Neuronal stem cell (in vitro differentiated cells): ENCODE results near the gene PPP2R5C.

Experiments
- DNase-seq: peaks from one replicate; pipeline ENCODE4 v3.0.0-alpha.2; 2013; ENCODE audit warnings: low spot score
- H2AFZ ChIP-seq: one replicate; pipeline ENCODE4 v1.6.1; 2013; ENCODE audit warnings: mild to moderate bottlenecking, low read length, inconsistent platforms
- H2AK5ac ChIP-seq: 2 replicates; pipeline ENCODE4 v1.6.1; 2013; ENCODE audit warnings: low read depth, mild to moderate bottlenecking, inconsistent platforms, low read length, moderate library complexity, mixed read lengths
- H2BK120ac ChIP-seq: 2 replicates; pipeline ENCODE4 v1.6.1; 2013; ENCODE audit warnings: low read depth, mild to moderate bottlenecking, inconsistent platforms, low read length, moderate library complexity, mixed read lengths
- H2BK12ac ChIP-seq: one replicate; pipeline ENCODE4 v1.6.1; 2013; ENCODE audit warnings: low read length, inconsistent platforms
- H2BK15ac ChIP-seq: 2 replicates; pipeline ENCODE4 v1.6.1; 2013; ENCODE audit warnings: mild to moderate bottlenecking, low read length, inconsistent platforms, mixed read lengths
- H2BK5ac ChIP-seq: one replicate; pipeline ENCODE4 v1.6.1; 2013; ENCODE audit warnings: inconsistent platforms, mild to moderate bottlenecking, low read length, moderate library complexity
- H3K14ac ChIP-seq: one replicate; pipeline ENCODE4 v1.6.1; 2013; ENCODE audit warnings: low read length, inconsistent platforms
- H3K18ac ChIP-seq: 2 replicates; pipeline ENCODE4 v1.6.1; 2013; ENCODE audit warnings: low read length, inconsistent platforms
- H3K23ac ChIP-seq: 2 replicates; pipeline ENCODE4 v1.6.1; 2013; ENCODE audit warnings: low read depth, mild to moderate bottlenecking, mixed read lengths, low read length, inconsistent platforms; ENCODE audit not compliant: poor library complexity
- H3K27ac ChIP-seq: replicated peaks from 3 replicates; pipeline ENCODE4 v1.5.1; 2013; ENCODE audit warnings: low read length, inconsistent platforms
- H3K27me3 ChIP-seq, 3 experiments: 2 replicates each; pipeline ENCODE4 v1.6.1; 2013; ENCODE audit warnings: low read length in 3 of 3, mild to moderate bottlenecking in 2 of 3, inconsistent platforms in 1 of 3, low read depth in 1 of 3, mixed read lengths in 1 of 3, moderate library complexity in 1 of 3; ENCODE audit not compliant: control insufficient read depth in 3 of 3, insufficient read depth in 3 of 3
- H3K36me3 ChIP-seq, 2 donors: replicated peaks in 1 of 2; 2 replicates each; pipeline ENCODE4 v1.6.1; 2013; ENCODE audit warnings: low read length in 2 of 2; ENCODE audit not compliant: control insufficient read depth in 2 of 2, insufficient read depth in 2 of 2
- H3K4ac ChIP-seq: 2 replicates; pipeline ENCODE4 v1.6.1; 2013; ENCODE audit warnings: inconsistent platforms, mild to moderate bottlenecking, low read length, moderate library complexity
- H3K4me1 ChIP-seq, 2 donors: 1 replicate in 1 of 2; 2 replicates in 1 of 2; pipeline ENCODE4 v1.6.1; 2013; ENCODE audit warnings: low read length in 2 of 2, low read depth in 1 of 2; ENCODE audit not compliant: control insufficient read depth in 2 of 2, insufficient read depth in 1 of 2
- H3K4me2 ChIP-seq: one replicate; pipeline ENCODE4 v1.6.1; 2013; ENCODE audit warnings: mild to moderate bottlenecking, low read length, inconsistent platforms; ENCODE audit not compliant: insufficient read depth, poor library complexity, severe bottlenecking
- H3K4me3 ChIP-seq, 2 donors: 2 replicates each; pipeline ENCODE4 v1.5.1; 2013; ENCODE audit warnings: low read length in 2 of 2, mild to moderate bottlenecking in 2 of 2, inconsistent platforms in 1 of 2, moderate library complexity in 1 of 2
- H3K79me1 ChIP-seq: one replicate; pipeline ENCODE4 v1.6.1; 2013; ENCODE audit warnings: low read depth, mild to moderate bottlenecking, inconsistent platforms, low read length, moderate library complexity
- H3K9ac ChIP-seq: one replicate; pipeline ENCODE4 v1.6.1; 2013; ENCODE audit warnings: mild to moderate bottlenecking, low read depth, low read length, inconsistent platforms; ENCODE audit not compliant: poor library complexity
- H3K9me3 ChIP-seq, 2 donors: replicated peaks in 1 of 2; 2 replicates each; pipeline versions ENCODE3 to v1.6.1; 2013; ENCODE audit warnings: low read length in 2 of 2, mild to moderate bottlenecking in 2 of 2, inconsistent platforms in 1 of 2, low read depth in 1 of 2, mixed read lengths in 1 of 2, moderate library complexity in 1 of 2; ENCODE audit not compliant: control insufficient read depth in 2 of 2, insufficient read depth in 1 of 2
- H4K8ac ChIP-seq: one replicate; pipeline ENCODE4 v1.6.1; 2013; ENCODE audit warnings: low read depth, mild to moderate bottlenecking, inconsistent platforms, low read length, moderate library complexity
- H4K91ac ChIP-seq: one replicate; pipeline ENCODE4 v1.6.1; 2013; ENCODE audit warnings: low read length, low read depth, mild to moderate bottlenecking, inconsistent platforms; ENCODE audit not compliant: poor library complexity
- WGBS, 2 donors: extraction: QIAGEN DNeasy Blood & Tissue Kit; methylation state at CpG; one replicate each; pipeline ENCODE4 v1.1.7; 2013; ENCODE audit warnings: missing lambda C conversion rate in 2 of 2, mixed read lengths in 1 of 2; ENCODE audit not compliant: insufficient read length in 2 of 2, insufficient replicate concordance in 1 of 2; ENCODE audit errors: extremely low coverage in 2 of 2; 5-methylcytosine and 5-hydroxymethylcytosine counted together

The PPP2R5C gene

DNA sequence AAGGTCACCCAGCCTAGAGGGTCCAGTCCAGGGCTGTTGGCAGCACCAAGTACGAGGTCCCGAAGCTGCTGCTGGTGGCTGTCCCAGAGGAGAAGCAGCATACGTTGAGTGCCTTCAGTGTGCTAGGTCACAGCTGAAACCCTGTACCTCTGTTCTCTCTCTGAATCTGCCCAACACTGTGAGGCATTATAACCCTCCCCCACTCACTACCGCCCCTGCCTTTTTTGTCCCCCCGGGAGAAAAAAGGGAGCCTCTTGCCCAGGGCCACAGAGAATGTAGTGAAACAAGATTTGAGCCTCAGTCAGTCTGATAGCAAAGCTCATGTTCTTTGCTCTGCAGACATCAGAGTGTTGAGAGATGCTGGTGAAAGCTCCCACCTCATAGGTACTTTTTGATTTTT is 53.4 kb downstream of the PPP2R5C start:
- Histone ChIP-seq H3K4me2 (no peak overlapping the region), H3K4me3 (peak overlapping the region in 1 of 2 donors; percentile 3), H3K18ac (no peak overlapping the region), H2BK15ac (no peak overlapping the region), H3K4me1 (peaks cover 2 to 4% of the 10 kb centered on the region in 2 donors), H2AFZ (no peak overlapping the region), H3K79me1 (peaks cover 12% of the 10 kb centered on the region), H2BK5ac (no peak overlapping the region), H2AK5ac (no peak overlapping the region), H3K23ac (no peak overlapping the region), H3K14ac (no peak overlapping the region), H3K27ac (no peak overlapping the region), H4K8ac (no peak overlapping the region), H3K27me3 (no peaks in the 10 kb centered on the region), H3K9me3 (no peaks in the 10 kb centered on the region), H2BK12ac (no peak overlapping the region), H3K4ac (no peak overlapping the region), H4K91ac (no peak overlapping the region), H3K9ac (peak overlapping the region; percentile 53), H2BK120ac (no peak overlapping the region), H3K36me3 (peaks cover 9 to 56% of the 10 kb centered on the region in 2 donors)
- DNase-seq: no peak
- no CpG with 5 or more reads among the region's 5 CpGs for WGBS, 2 donors

DNA sequence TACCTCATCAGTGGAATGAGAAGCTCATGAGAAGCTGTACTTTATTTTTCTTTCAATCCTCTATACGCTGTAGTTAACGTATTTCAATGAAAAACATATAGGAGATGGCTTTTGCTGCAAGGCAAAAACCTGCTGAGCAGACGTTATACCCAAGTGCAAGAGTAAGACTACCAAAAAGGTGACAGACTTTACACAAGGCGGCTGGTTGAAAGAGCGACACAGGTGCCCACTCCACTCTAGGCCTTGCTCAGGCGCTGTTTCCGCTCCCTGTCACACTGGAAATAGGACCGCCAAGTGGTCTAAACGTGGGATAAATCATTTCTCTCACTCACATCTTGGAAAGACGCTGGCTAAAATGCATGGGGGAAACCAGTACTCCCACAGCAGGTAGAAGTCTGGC is 54.5 kb downstream of the PPP2R5C start:
- Histone ChIP-seq H3K27ac (no peak overlapping the region), H3K9ac (no peak overlapping the region), H3K4me2 (no peak overlapping the region), H3K9me3 (no peaks in the 10 kb centered on the region), H2BK120ac (no peak overlapping the region), H3K23ac (no peak overlapping the region), H3K4me3 (no peak overlapping the region), H4K91ac (no peak overlapping the region), H2AFZ (no peak overlapping the region), H3K14ac (no peak overlapping the region), H3K36me3 (peaks cover 11 to 63% of the 10 kb centered on the region in 2 donors), H2BK5ac (no peak overlapping the region), H3K18ac (no peak overlapping the region), H4K8ac (no peak overlapping the region), H2BK15ac (no peak overlapping the region), H2BK12ac (no peak overlapping the region), H3K79me1 (peaks cover 12% of the 10 kb centered on the region), H3K4ac (no peak overlapping the region), H2AK5ac (no peak overlapping the region), H3K27me3 (no peaks in the 10 kb centered on the region), H3K4me1 (peaks cover 1 to 4% of the 10 kb centered on the region in 2 donors)
- no peak for DNase-seq
- no CpG with 5 or more reads among the region's 10 CpGs for WGBS, 2 donors

DNA sequence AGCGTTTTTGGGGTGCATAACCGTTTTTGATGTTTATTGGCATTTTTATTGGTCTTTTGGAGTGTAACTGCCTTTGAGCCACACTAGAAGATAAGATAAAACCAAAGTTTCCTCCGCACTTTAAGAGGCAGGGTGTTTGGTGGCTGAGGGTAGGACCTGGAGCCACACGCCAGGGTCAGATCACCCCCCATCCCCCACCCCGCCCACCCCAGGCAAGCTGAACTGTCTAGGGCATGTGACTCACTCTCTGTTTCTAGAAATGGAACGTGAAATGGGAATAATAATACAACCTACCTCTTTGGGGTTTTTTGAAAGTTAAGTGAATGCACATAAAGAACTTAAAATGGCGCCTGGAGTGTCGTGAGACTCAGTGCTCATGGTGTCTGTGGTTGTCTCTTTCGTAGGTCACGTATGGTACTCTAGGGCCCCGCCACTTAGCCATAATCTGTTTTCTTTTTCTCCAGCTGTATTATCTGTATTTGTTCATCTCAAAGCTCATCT is 56.0 kb downstream of the PPP2R5C start:
- Histone ChIP-seq H2BK120ac (no peak overlapping the region), H3K27ac (no peak overlapping the region), H3K14ac (no peak overlapping the region), H3K4me2 (no peak overlapping the region), H3K4me1 (peaks cover 0 to 2% of the 10 kb centered on the region in 2 donors), H3K23ac (no peak overlapping the region), H3K79me1 (peaks cover 12% of the 10 kb centered on the region), H2AK5ac (no peak overlapping the region), H2BK12ac (no peak overlapping the region), H3K9ac (no peak overlapping the region), H3K4me3 (no peak overlapping the region), H3K18ac (no peak overlapping the region), H2BK5ac (no peak overlapping the region), H3K4ac (no peak overlapping the region), H4K8ac (no peak overlapping the region), H2AFZ (no peak overlapping the region), H3K36me3 (peaks cover 11 to 56% of the 10 kb centered on the region in 2 donors), H3K9me3 (no peaks in the 10 kb centered on the region), H4K91ac (no peak overlapping the region), H3K27me3 (no peaks in the 10 kb centered on the region), H2BK15ac (no peak overlapping the region)
- no peak for DNase-seq
- no CpG with 5 or more reads among the region's 11 CpGs for WGBS, 2 donors

GRCh38 chr14:101819251-101819990 is 57.9 kb downstream of the PPP2R5C start:
- H2BK120ac ChIP-seq: no peak overlapping the region
- H4K91ac ChIP-seq: no peak overlapping the region
- no peak overlapping the region for H2BK5ac ChIP-seq
- no peaks in the 10 kb centered on the region for H3K9me3 ChIP-seq
- peaks cover 0 to 2% of the 10 kb centered on the region in 2 donors for H3K4me1 ChIP-seq
- peaks cover 13 to 52% of the 10 kb centered on the region in 2 donors for H3K36me3 ChIP-seq
- no peaks in the 10 kb centered on the region for H3K27me3 ChIP-seq
- H3K79me1 ChIP-seq: peaks cover 8% of the 10 kb centered on the region
- no peak overlapping the region for H3K27ac ChIP-seq
- H2AFZ ChIP-seq: no peak overlapping the region
- H3K23ac ChIP-seq: no peak overlapping the region
- DNase-seq: no peak
- no peak overlapping the region for H3K4ac ChIP-seq
- no peak overlapping the region for H3K4me3 ChIP-seq
- no peak overlapping the region for H3K4me2 ChIP-seq
- no peak overlapping the region for H4K8ac ChIP-seq
- H3K18ac ChIP-seq: no peak overlapping the region
- no peak overlapping the region for H3K9ac ChIP-seq
- no CpG with 5 or more reads among the region's 16 CpGs for WGBS, 2 donors
- H3K14ac ChIP-seq: no peak overlapping the region
- H2BK15ac ChIP-seq: no peak overlapping the region
- no peak overlapping the region for H2AK5ac ChIP-seq
- no peak overlapping the region for H2BK12ac ChIP-seq
